Hepatocyte (in vitro differentiated cells): Measurements from ENCODE around the gene WSCD2. TPM values are rescaled to one million over a fixed set of nuclear protein-coding genes. Genes with fewer than 3 reads are reported as not detected.

Experiments used
- DNase-seq: peaks from one replicate; pipeline ENCODE4 v3.0.0-alpha.2; 2016; ENCODE audit warnings: low spot score
- H2AFZ ChIP-seq: fragments of 200-600 bp; sonication (generic); 2 replicates; pipeline ENCODE4 v1.6.0; 2016; ENCODE audit warnings: antibody characterized with exemption, mild to moderate bottlenecking
- H3K27ac ChIP-seq: fragments of 200-600 bp; sonication (generic); 2 replicates; pipeline ENCODE4 v1.5.1; 2016; ENCODE audit warnings: mild to moderate bottlenecking
- H3K27me3 ChIP-seq: fragments of 200-600 bp; sonication (generic); 2 replicates; pipeline ENCODE4 v1.6.1; 2016
- H3K36me3 ChIP-seq: fragments of 200-600 bp; sonication (generic); replicated peaks from 2 replicates; pipeline ENCODE4 v1.5.1; 2016; ENCODE audit warnings: low read depth; ENCODE audit not compliant: insufficient read depth
- H3K4me1 ChIP-seq: fragments of 200-600 bp; sonication (generic); 2 replicates; pipeline ENCODE4 v1.5.1; 2016; ENCODE audit warnings: mild to moderate bottlenecking, moderate library complexity; ENCODE audit not compliant: insufficient read depth
- H3K4me2 ChIP-seq: fragments of 200-600 bp; sonication (generic); 2 replicates; pipeline ENCODE4 v1.6.0; 2016
- H3K4me3 ChIP-seq: fragments of 200-600 bp; sonication (generic); 2 replicates; pipeline ENCODE4 v1.5.1; 2016; ENCODE audit warnings: mild to moderate bottlenecking
- H3K79me2 ChIP-seq: fragments of 200-600 bp; sonication (generic); 2 replicates; pipeline ENCODE4 v1.6.0; 2017; ENCODE audit warnings: mild to moderate bottlenecking
- H3K9me2 ChIP-seq: fragments of 200-600 bp; sonication (generic); replicated peaks from 2 replicates; pipeline ENCODE4 v1.6.0; 2017; ENCODE audit warnings: mild to moderate bottlenecking; ENCODE audit not compliant: insufficient read depth
- H3K9me3 ChIP-seq: fragments of 200-600 bp; sonication (generic); 2 replicates; pipeline ENCODE4 v1.5.1; 2016; ENCODE audit warnings: low read depth, mild to moderate bottlenecking
- H4K20me1 ChIP-seq: fragments of 200-600 bp; sonication (generic); 2 replicates; pipeline ENCODE4 v1.6.0; 2016; ENCODE audit warnings: mild to moderate bottlenecking; ENCODE audit not compliant: insufficient read depth, poor library complexity, severe bottlenecking
- CTCF ChIP-seq: fragments of 200-600 bp; sonication (generic); IDR thresholded peaks from 2 replicates; pipeline ENCODE4 v1.5.1; 2016; ENCODE audit warnings: antibody characterized with exemption, mild to moderate bottlenecking; ENCODE audit not compliant: poor library complexity
- EZH2 ChIP-seq: fragments of 200-600 bp; sonication (generic); IDR thresholded peaks from 2 replicates; pipeline ENCODE4 v1.6.1; 2016; ENCODE audit warnings: antibody characterized with exemption, mild to moderate bottlenecking, borderline replicate concordance
- EZH2phosphoT487 ChIP-seq: fragments of 200-600 bp; sonication (generic); IDR thresholded peaks from one replicate; pipeline ENCODE4 v1.6.1; 2018; ENCODE audit warnings: antibody characterized with exemption, mild to moderate bottlenecking, low read depth, moderate library complexity; ENCODE audit not compliant: unreplicated experiment, severe bottlenecking
- WGBS: methylation state at CpG from one replicate; pipeline ENCODE4 v1.1.6; 2016; ENCODE audit warnings: low lambda C conversion rate; ENCODE audit errors: missing lambda C conversion rate; 5-methylcytosine and 5-hydroxymethylcytosine counted together
- polyA plus RNA-seq: library from polyadenylated mRNA; unstranded; fragments of >200 nt; fragmentation: Nextera tagmentation; extraction: Ambion mirVana; gene quantifications from 2 replicates; pipeline ENCODE4 v1.2.1, GENCODE V29; 2016
- total RNA-seq: library from RNA; depleted of rRNA; stranded (reverse); fragments of >200 nt; gene quantifications from 2 replicates; pipeline ENCODE4 v1.2.3, GENCODE V29; 2014

Gene WSCD2
- total and polyA plus RNA-seq, 2 experiments from 2014 or later, result 4.2 to 4.3 TPM

DNA sequence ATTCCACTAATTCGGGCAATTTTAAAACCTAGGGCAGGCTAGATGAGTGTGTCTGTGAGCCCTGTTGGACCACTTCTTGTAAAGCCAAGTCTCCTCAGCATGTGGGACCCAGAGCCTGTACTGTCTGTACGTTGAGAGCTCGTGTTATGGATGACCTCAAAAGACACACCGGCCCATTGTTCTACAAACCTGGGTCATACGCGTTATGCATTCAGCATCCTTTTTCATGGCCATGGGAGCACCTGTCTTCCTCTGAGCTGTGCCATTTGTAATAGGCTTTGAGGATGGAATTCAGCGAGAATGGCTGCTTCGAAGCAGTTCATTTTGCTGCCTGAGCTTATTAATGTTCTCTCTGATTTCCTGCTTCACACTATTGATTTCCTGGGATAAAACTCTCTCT lies 15.0 kb downstream of the WSCD2 start:
- Histone ChIP-seq H3K27me3 (no peaks in the 10 kb centered on the region), H3K79me2 (no peaks in the 10 kb centered on the region), H3K4me1 (no peaks in the 10 kb centered on the region), H3K27ac (no peak overlapping the region), H4K20me1 (no peaks in the 10 kb centered on the region), H3K4me3 (no peak overlapping the region), H3K9me3 (no peaks in the 10 kb centered on the region), H3K4me2 (no peak overlapping the region), H3K36me3 (no peaks in the 10 kb centered on the region), H2AFZ (no peak overlapping the region), H3K9me2 (no peaks in the 10 kb centered on the region)
- WGBS, result 78% methylated on average over 8 of the region's 8 CpGs
- DNase-seq, result no peak
- TF ChIP-seq EZH2, result no peak

- Histone ChIP-seq H4K20me1 (no peaks in the 10 kb centered on the region), H3K36me3 (no peaks in the 10 kb centered on the region), H3K9me3 (no peaks in the 10 kb centered on the region), H3K9me2 (no peaks in the 10 kb centered on the region), H3K27me3 (no peaks in the 10 kb centered on the region), H3K4me3 (no peak overlapping the region), H3K79me2 (no peaks in the 10 kb centered on the region), H3K27ac (no peak overlapping the region), H2AFZ (no peak overlapping the region), H3K4me1 (no peaks in the 10 kb centered on the region), H3K4me2 (no peak overlapping the region)
- DNase-seq, result no peak
- TF ChIP-seq EZH2phosphoT487 (no peak), CTCF (no peak), EZH2 (no peak)
- WGBS, result 82% methylated on average over 2 of the region's 2 CpGs
These were observed 15.9 kb downstream of the WSCD2 start for GRCh38 chr12:108145011-108145410.

- Histone ChIP-seq H3K4me3 (no peak overlapping the region), H3K9me3 (no peaks in the 10 kb centered on the region), H3K79me2 (no peaks in the 10 kb centered on the region), H2AFZ (no peak overlapping the region), H3K27me3 (no peaks in the 10 kb centered on the region), H3K4me1 (no peaks in the 10 kb centered on the region), H3K9me2 (no peaks in the 10 kb centered on the region), H4K20me1 (no peaks in the 10 kb centered on the region), H3K4me2 (no peak overlapping the region), H3K27ac (no peak overlapping the region), H3K36me3 (no peaks in the 10 kb centered on the region)
- WGBS, result 47% methylated on average over 6 of the region's 6 CpGs
- TF ChIP-seq EZH2phosphoT487 (no peak), CTCF (no peak), EZH2 (no peak)
- no peak for DNase-seq
These were observed 17.2 kb downstream of the WSCD2 start for GRCh38 chr12:108146035-108146893.

DNA sequence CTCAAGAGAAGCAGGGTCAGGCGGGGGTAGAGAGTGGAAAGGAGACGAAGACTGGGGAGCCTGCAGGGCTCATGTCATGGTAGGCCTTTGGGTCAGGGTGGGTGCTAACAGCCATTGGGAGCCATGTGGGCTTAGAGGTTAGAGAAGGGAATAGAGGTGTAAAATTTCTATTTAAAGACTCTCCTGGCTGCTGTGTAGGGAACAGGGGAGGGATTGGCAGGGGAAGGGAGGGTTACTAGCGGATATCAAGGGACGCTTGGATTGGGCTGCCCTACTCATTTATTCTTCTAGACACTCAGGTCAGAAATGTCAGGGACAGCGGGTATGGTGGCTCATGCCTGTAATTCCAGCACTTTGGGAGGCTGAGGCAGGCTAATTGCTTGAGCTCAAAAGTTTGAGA lies 18.2 kb downstream of the WSCD2 start:
- H3K27ac ChIP-seq, result no peak overlapping the region
- no peak for TF ChIP-seq EZH2phosphoT487
- no peak for TF ChIP-seq EZH2
- DNase-seq, result no peak
- no peaks in the 10 kb centered on the region for H4K20me1 ChIP-seq
- H3K36me3 ChIP-seq, result no peaks in the 10 kb centered on the region
- no peaks in the 10 kb centered on the region for H3K4me1 ChIP-seq
- no peak overlapping the region for H2AFZ ChIP-seq
- H3K27me3 ChIP-seq, result no peaks in the 10 kb centered on the region
- 93% methylated on average over 5 of the region's 5 CpGs for WGBS
- no peak overlapping the region for H3K4me2 ChIP-seq
- no peak overlapping the region for H3K4me3 ChIP-seq
- no peaks in the 10 kb centered on the region for H3K79me2 ChIP-seq
- no peaks in the 10 kb centered on the region for H3K9me2 ChIP-seq
- H3K9me3 ChIP-seq, result no peaks in the 10 kb centered on the region
